IMR-90 (cell line): ENCODE measurements around the gene UNC93B1. TPM values are rescaled to one million over a fixed set of nuclear protein-coding genes. Genes with fewer than 3 reads are reported as not detected.
"Not testable (repeated sequence)": the region's sequence is repeated elsewhere in the genome, so short reads cannot be mapped to it uniquely, and the experiment has no call there.

ENCODE experiments used
- ATAC-seq: fragments of 200-7000 bp; cut with Tn5 transposase; 2 replicates; pipeline ENCODE4 v1.9.1; 2020; ENCODE audit warnings: low read depth, mild to moderate bottlenecking, moderate library complexity
- BruUV-seq: library from RNA; stranded (reverse); fragments of 400-500 nt; replicated peaks from 2 replicates; lab custom pipeline; 2021; lab: Mats Ljungman, UMichigan
- CTCF ChIA-PET: fragments of 300-600 bp; formaldehyde crosslinking; extraction: SDS; loops from one replicate; lab custom pipeline; 2021; ENCODE audit warnings: antibody characterized with exemption; lab: Yijun Ruan, JAX
- POLR2A ChIA-PET: fragments of 300-600 bp; sonication (Branson Sonifier 250); formaldehyde crosslinking; loops from one replicate; lab custom pipeline; 2022; ENCODE audit warnings: antibody characterized with exemption; ENCODE audit not compliant: unreplicated experiment; lab: Charles Lee
- DNase-seq: peaks from one replicate; pipeline ENCODE4 v3.0.0; 2013
- H2AFZ ChIP-seq: replicated peaks from 2 replicates; pipeline ENCODE3; 2013; ENCODE audit warnings: low read length, mild to moderate bottlenecking; ENCODE audit not compliant: poor library complexity
- H2AK5ac ChIP-seq: 2 replicates; pipeline ENCODE4 v1.6.1; 2013; ENCODE audit warnings: low read depth, low read length, inconsistent platforms
- H2AK9ac ChIP-seq: replicated peaks from 2 replicates; pipeline ENCODE3; 2013; ENCODE audit warnings: mild to moderate bottlenecking, low read depth, low read length, moderate library complexity; ENCODE audit not compliant: poor library complexity
- H2BK120ac ChIP-seq: 2 replicates; pipeline ENCODE4 v1.6.1; 2013; ENCODE audit warnings: low read depth, low read length, inconsistent platforms
- H2BK15ac ChIP-seq: 3 replicates; pipeline ENCODE4 v1.6.1; 2013; ENCODE audit warnings: low read depth, low read length, inconsistent platforms
- H2BK20ac ChIP-seq: 2 replicates; pipeline ENCODE4 v1.6.1; 2013; ENCODE audit warnings: low read depth, mild to moderate bottlenecking, inconsistent platforms, low read length, moderate library complexity
- H2BK5ac ChIP-seq: 2 replicates; pipeline ENCODE4 v1.6.1; 2013; ENCODE audit warnings: mild to moderate bottlenecking, low read depth, low read length, inconsistent platforms; ENCODE audit not compliant: poor library complexity, severe bottlenecking
- H3K14ac ChIP-seq: replicated peaks from 2 replicates; pipeline ENCODE4 v1.6.1; 2013; ENCODE audit warnings: low read depth, low read length, inconsistent platforms
- H3K18ac ChIP-seq: 2 replicates; pipeline ENCODE4 v1.6.1; 2013; ENCODE audit warnings: low read depth, low read length, control low read depth
- H3K23ac ChIP-seq: 2 replicates; pipeline ENCODE4 v1.6.1; 2013; ENCODE audit warnings: low read depth, low read length, inconsistent platforms
- H3K27ac ChIP-seq: 2 replicates; pipeline ENCODE4 v1.5.1; 2013; ENCODE audit warnings: mild to moderate bottlenecking, control low read depth, low read length; ENCODE audit not compliant: insufficient read depth
- H3K27me3 ChIP-seq: 2 replicates; pipeline ENCODE4 v1.6.1; 2013; ENCODE audit warnings: low read length; ENCODE audit not compliant: control insufficient read depth, insufficient read depth
- H3K36me3 ChIP-seq: 2 replicates; pipeline ENCODE4 v1.6.1; 2013; ENCODE audit warnings: low read length, mixed read lengths; ENCODE audit not compliant: control insufficient read depth, insufficient read depth
- H3K4ac ChIP-seq: 2 replicates; pipeline ENCODE4 v1.6.1; 2013; ENCODE audit warnings: low read depth, low read length, inconsistent platforms
- H3K4me1 ChIP-seq: 2 replicates; pipeline ENCODE4 v1.6.1; 2013; ENCODE audit warnings: low read length, mixed read lengths; ENCODE audit not compliant: control insufficient read depth, insufficient read depth
- H3K4me2 ChIP-seq: 2 replicates; pipeline ENCODE4 v1.6.1; 2013; ENCODE audit warnings: low read depth, mild to moderate bottlenecking, control low read depth, low read length, moderate library complexity
- H3K4me3 ChIP-seq: 2 replicates; pipeline ENCODE4 v1.5.1; 2013; ENCODE audit warnings: low read depth, mild to moderate bottlenecking, control low read depth, low read length, moderate library complexity; ENCODE audit not compliant: insufficient read depth
- H3K56ac ChIP-seq: 2 replicates; pipeline ENCODE4 v1.6.1; 2013; ENCODE audit warnings: low read length, inconsistent platforms; ENCODE audit not compliant: insufficient read depth; ENCODE audit errors: extremely low read depth
- H3K79me1 ChIP-seq, 2 experiments: 2 replicates each; pipeline ENCODE4 v1.6.1; 2013; ENCODE audit warnings: low read length in 2 of 2, inconsistent platforms in 1 of 2, low read depth in 1 of 2
- H3K9ac ChIP-seq: 2 replicates; pipeline ENCODE4 v1.6.1; 2013; ENCODE audit warnings: low read depth, low read length, control low read depth
- H3K9me1 ChIP-seq: 2 replicates; pipeline ENCODE4 v1.6.1; 2013; ENCODE audit warnings: low read length, inconsistent platforms; ENCODE audit not compliant: insufficient read depth
- H3K9me3 ChIP-seq: 2 replicates; pipeline ENCODE4 v1.6.1; 2013; ENCODE audit warnings: low read length; ENCODE audit not compliant: control insufficient read depth, insufficient read depth
- H4K20me1 ChIP-seq: 2 replicates; pipeline ENCODE4 v1.6.1; 2013; ENCODE audit warnings: low read length, inconsistent platforms; ENCODE audit not compliant: insufficient read depth
- H4K5ac ChIP-seq: 2 replicates; pipeline ENCODE4 v1.6.1; 2013; ENCODE audit warnings: mild to moderate bottlenecking, low read depth, low read length, control low read depth
- H4K8ac ChIP-seq, 2 experiments: 2 replicates each; pipeline ENCODE4 v1.6.1; 2013; ENCODE audit warnings: low read depth in 2 of 2, low read length in 2 of 2, control low read depth in 1 of 2, inconsistent platforms in 1 of 2
- H4K91ac ChIP-seq: 2 replicates; pipeline ENCODE4 v1.6.1; 2013; ENCODE audit warnings: low read depth, low read length, inconsistent platforms; ENCODE audit not compliant: insufficient read depth
- WGBS, 2 experiments: methylation state at CpG; one replicate each; pipeline versions ENCODE4 v1.1.5 to v1.1.7; 2013; ENCODE audit warnings: missing lambda C conversion rate in 2 of 2; ENCODE audit not compliant: insufficient read length in 1 of 2; ENCODE audit errors: extremely low coverage in 2 of 2; 5-methylcytosine and 5-hydroxymethylcytosine counted together
- dilution Hi-C: fragments of 300-500 bp; cut with HindIII; formaldehyde crosslinking; loops from one replicate; pipeline ENCODE4 v1.14.3; 2018; ENCODE audit warnings: low sequenced_read_pairs; ENCODE audit not compliant: unreplicated experiment
- in situ Hi-C: fragments of 300-500 bp; cut with MboI; formaldehyde crosslinking; loops from 3 replicates; pipeline ENCODE4 v1.14.3; 2019; ENCODE audit warnings: low sequenced_read_pairs, inconsistent platforms, mixed read lengths
- intact Hi-C: fragments of 100-400 bp; cut with micrococcal nuclease; formaldehyde crosslinking; loops from 2 replicates; pipeline ENCODE4 v1.10.0; 2022
- polyA plus RNA-seq, 3 experiments: library from polyadenylated mRNA; depleted of rRNA; stranded (reverse); fragments of >200 nt; gene quantifications; 2 replicates each; pipeline ENCODE4 v1.2.3, GENCODE V29; 2012; ENCODE audit warnings: low replicate concordance in 1 of 3
- total RNA-seq: library from RNA; depleted of rRNA; stranded (reverse); fragments of >200 nt; gene quantifications from 2 replicates; pipeline ENCODE4 v1.2.3, GENCODE V29; 2012

UNC93B1 gene
- total and polyA plus RNA-seq, 2 of the 4 experiments (the other 2 are of a cell fraction), result 10.9 to 19.2 TPM

GRCh38 chr11:67947785-67948184, 56.1 kb downstream of the UNC93B1 start:
- dilution Hi-C loops, POLR2A ChIA-PET: not testable (repeated sequence)

GRCh38 chr11:67946403-67946802, 57.5 kb downstream of the UNC93B1 start:
- WGBS, 2 experiments, result no CpG with 5 or more reads among the region's 4 CpGs
- H3K9me3 ChIP-seq, CTCF ChIA-PET, H3K79me1 ChIP-seq, H4K5ac ChIP-seq, H2AK5ac ChIP-seq, H3K4ac ChIP-seq, H3K4me1 ChIP-seq, H3K9ac ChIP-seq, H3K23ac ChIP-seq, DNase-seq, dilution Hi-C loops, H2AFZ ChIP-seq, BruUV-seq, H2AK9ac ChIP-seq, ATAC-seq, H2BK120ac ChIP-seq, H3K27me3 ChIP-seq, H4K20me1 ChIP-seq, H3K36me3 ChIP-seq, H3K4me3 ChIP-seq, H3K4me2 ChIP-seq, H4K8ac ChIP-seq, H3K14ac ChIP-seq, H4K91ac ChIP-seq, H3K9me1 ChIP-seq, H3K56ac ChIP-seq, H2BK20ac ChIP-seq, H2BK15ac ChIP-seq, intact Hi-C loops, H3K18ac ChIP-seq, H3K27ac ChIP-seq, POLR2A ChIA-PET, in situ Hi-C loops, H2BK5ac ChIP-seq: not testable (repeated sequence)

More at GRCh38 chr11:67947785-67948184, 56.1 kb downstream of the UNC93B1 start:
- H2BK5ac ChIP-seq, H2AFZ ChIP-seq, CTCF ChIA-PET, H3K9me1 ChIP-seq, H3K9me3 ChIP-seq, in situ Hi-C loops, H3K23ac ChIP-seq, H3K36me3 ChIP-seq, H3K56ac ChIP-seq, H3K18ac ChIP-seq, BruUV-seq, H3K4me3 ChIP-seq, H2AK5ac ChIP-seq, H3K79me1 ChIP-seq, H4K20me1 ChIP-seq, H3K27ac ChIP-seq, H3K14ac ChIP-seq, H3K9ac ChIP-seq, ATAC-seq, H2BK20ac ChIP-seq, H2BK120ac ChIP-seq, H4K8ac ChIP-seq, H3K4me2 ChIP-seq, H3K4ac ChIP-seq, H3K27me3 ChIP-seq, H2AK9ac ChIP-seq, H4K91ac ChIP-seq, H3K4me1 ChIP-seq, H2BK15ac ChIP-seq, intact Hi-C loops, DNase-seq, H4K5ac ChIP-seq: not testable (repeated sequence)
- WGBS, 2 experiments, result no CpG with 5 or more reads among the region's 7 CpGs
